CMK (cell line): ENCODE results near the gene GOLGA6L24.
"Not testable (repeated sequence)": the region's sequence is repeated elsewhere in the genome, so short reads cannot be mapped to it uniquely, and the experiment has no call there.

Experiments
- DNase-seq: peaks from one replicate; pipeline ENCODE4 v3.0.0-alpha.2; 2010; ENCODE audit warnings: low read depth

The GOLGA6L24 gene

GRCh38 chr15:28357984-28358383, at the start of gene GOLGA6L24:
Gene GOLGA6L24, minus strand, starts transcription at chr15:28358084. Its CDS starts 61 bp downstream, at chr15:28358023.
- not testable (repeated sequence) for DNase-seq

DNA sequence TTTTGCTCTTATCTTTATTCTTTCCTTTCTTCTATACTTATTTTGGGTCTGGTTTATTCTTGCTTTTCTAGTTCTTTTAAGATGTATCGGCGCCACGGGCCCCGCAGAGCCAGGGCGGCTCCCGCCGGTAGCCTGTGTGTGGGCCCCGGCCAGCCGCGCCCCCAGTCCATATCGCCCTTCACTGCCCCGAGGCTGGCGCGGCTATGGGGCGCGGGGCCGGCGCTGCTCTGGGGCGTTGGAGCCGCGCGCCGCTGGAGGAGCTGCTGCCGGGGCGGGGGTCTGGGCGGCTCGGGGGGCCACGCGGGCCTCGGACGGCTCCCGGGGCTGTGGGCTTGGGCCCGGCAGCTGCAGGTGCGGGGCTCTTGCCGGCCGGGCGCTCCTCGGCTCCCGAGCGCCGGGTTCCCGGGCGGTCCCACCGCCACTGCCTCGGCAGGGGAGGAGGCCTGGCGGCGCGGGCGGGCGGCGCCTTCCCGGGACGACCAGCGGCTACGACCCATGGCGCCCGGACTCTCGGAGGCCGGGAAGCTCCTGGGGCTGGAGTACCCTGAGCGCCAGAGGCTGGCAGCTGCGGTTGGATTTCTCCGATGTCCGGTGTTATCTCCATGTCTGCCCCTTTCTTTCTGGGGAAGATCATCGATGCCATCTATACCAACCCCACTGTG, 45.0 kb upstream of the GOLGA6L24 start:
- DNase-seq: not testable (repeated sequence)

DNA sequence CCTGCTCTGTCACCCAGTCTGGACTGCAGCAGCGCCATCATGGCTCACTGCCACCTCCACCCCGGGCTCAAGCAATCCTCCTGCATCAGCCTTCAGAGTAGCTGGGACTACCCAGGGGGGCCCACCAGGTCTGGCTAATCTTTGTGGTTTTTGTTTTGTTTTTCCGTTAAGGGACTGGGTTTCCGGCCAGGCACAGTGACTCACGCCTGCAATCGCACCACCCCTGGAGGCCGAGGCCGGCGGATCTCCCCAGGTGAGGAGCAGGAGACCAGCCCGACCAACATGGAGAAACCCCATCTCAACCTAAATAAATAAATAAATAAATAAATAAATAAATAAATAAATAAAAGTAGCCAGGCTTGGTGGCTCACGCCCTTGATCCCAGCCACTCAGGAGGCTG, 38.1 kb upstream of the GOLGA6L24 start:
- not testable (repeated sequence) for DNase-seq

DNA sequence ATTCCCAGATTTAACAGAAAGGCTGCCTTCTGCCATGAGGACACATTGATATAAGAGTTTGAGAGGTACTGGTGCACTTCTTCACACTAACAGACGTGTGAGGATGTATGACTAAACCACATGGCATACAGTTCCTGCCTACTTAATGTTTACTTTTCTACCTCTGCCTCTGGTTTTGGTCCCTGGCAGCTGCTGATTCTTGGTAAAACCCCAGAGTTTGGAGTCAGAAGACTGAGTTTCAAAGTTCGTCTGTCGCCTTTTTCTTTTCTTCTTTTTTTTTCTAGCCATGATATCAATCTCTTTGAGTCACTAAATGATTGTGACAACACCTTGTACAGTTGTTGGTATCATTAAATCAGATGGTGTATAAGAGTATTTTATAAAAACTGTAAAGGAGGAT, 22.2 kb upstream of the GOLGA6L24 start:
- DNase-seq: not testable (repeated sequence)

DNA sequence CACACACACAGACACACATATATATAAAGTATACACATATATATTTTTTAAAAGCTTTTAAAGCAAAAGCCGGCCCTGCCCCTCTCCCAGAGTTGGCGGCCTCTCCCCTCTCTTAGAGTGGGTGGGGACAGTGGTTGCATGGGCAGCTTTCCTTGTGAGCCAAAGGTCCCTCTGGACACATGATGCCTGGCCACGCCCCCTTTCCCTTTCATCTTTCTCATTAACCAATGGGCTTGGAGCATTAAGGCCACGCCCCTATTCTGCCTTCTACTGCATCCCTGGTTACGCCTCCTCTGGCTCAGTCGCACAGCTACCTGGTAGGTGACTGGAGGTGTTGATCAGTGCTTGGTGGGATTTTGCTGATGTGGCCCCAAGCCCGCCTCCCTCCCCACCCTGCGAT, 20.5 kb upstream of the GOLGA6L24 start, which contains the start of gene GOLGA8F:
GOLGA8F (plus strand) TSS at position 301 of the 400 bp plus-strand sequence; CDS start at position 399, 98 bp downstream.
- not testable (repeated sequence) for DNase-seq

GRCh38 chr15:28365502-28365901, 7.6 kb upstream of the GOLGA6L24 start:
- DNase-seq: not testable (repeated sequence)

GRCh38 chr15:28322129-28322588, 35.7 kb downstream of the GOLGA6L24 start, which contains the start of gene HERC2:
Gene HERC2, minus strand, starts transcription at chr15:28322179. Its CDS starts 746 bp downstream, at chr15:28321433.
- DNase-seq: not testable (repeated sequence)

DNA sequence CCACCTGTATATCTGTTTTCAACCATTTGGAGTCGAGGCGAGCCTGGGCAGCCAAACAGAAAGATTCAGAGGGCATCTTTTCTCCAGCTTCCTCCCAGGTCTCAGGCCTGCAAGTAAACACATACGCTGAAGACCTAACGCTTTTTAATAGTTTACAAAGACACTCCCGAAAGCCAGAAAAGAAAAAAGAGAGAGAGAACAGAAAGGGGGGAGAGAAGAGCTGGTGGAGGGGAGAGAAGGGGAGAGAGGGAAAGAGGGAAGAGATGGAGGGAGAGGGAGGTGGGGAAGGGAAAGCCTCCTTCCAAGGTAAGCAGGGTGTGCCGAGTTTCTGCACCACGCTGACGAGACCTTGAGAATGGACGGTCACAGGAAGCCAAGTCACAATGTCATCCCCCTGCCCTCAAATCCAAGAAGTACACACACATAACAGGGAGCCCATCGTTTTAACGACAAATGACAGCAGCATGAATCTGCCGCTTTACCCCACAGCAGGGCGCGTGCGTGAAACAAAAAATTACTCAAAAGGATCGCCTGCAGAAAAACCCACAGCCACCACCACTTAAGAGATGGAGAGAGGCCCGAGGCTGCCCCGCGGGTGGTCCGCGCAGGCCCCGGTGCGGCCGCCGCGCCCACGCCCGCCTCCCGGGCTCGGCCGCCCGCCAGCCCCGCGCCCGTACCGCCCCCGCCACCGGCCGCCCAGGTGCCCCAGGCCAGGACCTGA, 36.4 kb downstream of the GOLGA6L24 start:
- not testable (repeated sequence) for DNase-seq

- not testable (repeated sequence) for DNase-seq
Measured at GRCh38 chr15:28319725-28320124, 38.2 kb downstream of the GOLGA6L24 start.

DNA sequence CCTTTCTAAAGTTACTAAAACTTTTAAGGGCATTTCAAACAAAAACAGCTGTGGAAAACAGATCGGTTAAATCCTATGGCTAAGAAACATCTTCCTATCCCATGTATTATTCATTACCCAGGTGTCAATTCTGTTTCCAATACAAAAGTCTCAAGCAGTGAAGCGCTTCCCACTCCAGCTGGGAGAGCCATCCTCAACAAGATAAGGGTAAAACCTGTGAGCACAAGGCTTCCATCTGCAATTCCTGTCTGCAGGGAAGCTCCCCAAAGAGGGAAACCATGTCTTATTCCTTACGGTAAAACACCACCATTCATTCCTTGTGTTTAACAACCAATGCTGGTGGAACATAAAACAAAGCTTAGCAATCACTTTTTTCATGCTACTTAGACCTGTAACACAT, 39.1 kb downstream of the GOLGA6L24 start:
- DNase-seq: not testable (repeated sequence)

DNA sequence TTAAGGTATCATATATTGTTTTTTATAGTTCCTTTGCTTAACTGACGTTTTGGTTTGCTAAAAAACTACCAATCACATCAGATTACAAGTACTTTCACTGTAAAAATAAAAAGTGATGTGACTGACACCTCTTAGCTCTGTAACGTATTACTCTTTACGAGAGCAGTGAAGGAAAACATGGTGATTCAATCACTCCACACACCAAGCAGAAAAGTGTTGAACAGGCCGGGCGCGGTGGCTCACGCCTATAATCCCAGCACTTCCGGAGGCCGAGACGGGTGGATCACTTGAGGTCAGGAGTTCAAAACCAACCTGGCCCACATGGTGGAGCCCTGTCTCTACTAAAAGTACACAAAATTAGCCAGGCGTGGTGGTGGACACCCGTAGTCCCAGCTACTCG, 39.8 kb downstream of the GOLGA6L24 start:
- not testable (repeated sequence) for DNase-seq

- DNase-seq: not testable (repeated sequence)
Measured at GRCh38 chr15:28316958-28317357, 40.9 kb downstream of the GOLGA6L24 start.

GRCh38 chr15:28310454-28310853, 47.4 kb downstream of the GOLGA6L24 start:
- not testable (repeated sequence) for DNase-seq

GRCh38 chr15:28308718-28309117, 49.2 kb downstream of the GOLGA6L24 start:
- not testable (repeated sequence) for DNase-seq
